ENCODE results near the gene PPFIA2. TPM values are rescaled to one million over a fixed set of nuclear protein-coding genes. Genes with fewer than 3 reads are reported as not detected.

PPFIA2 gene
- polyA plus RNA-seq, 1 donor from 2014 or later: 65.3 TPM

- H3K27me3 ChIP-seq (ENCODE audit: insufficient read depth, low read depth, low read length): no peaks in the 10 kb centered on the region
- no peak overlapping the region for H3K4me3 ChIP-seq (ENCODE audit: low read length)
- H3K9me3 ChIP-seq (ENCODE audit: low read length): no peaks in the 10 kb centered on the region
- H3K79me2 ChIP-seq (replicated peaks; ENCODE audit: insufficient read depth, low read length): no peaks in the 10 kb centered on the region
- H3K27ac ChIP-seq (ENCODE audit: low read length): no peak overlapping the region
- H3K9ac ChIP-seq (ENCODE audit: low read length): no peak overlapping the region
- no peak overlapping the region for H2AFZ ChIP-seq (ENCODE audit: low read depth, low read length)
- TF ChIP-seq SMC3 (conservative IDR thresholded peaks at IDR 0.05; ENCODE audit: poor library complexity): no peak
- TF ChIP-seq RAD21 (conservative IDR thresholded peaks at IDR 0.05): no peak
- TF ChIP-seq TAF1 (IDR thresholded peaks at IDR 0.05; ENCODE audit: low read depth): no peak
- no peak for TF ChIP-seq EZH2 (IDR thresholded peaks at IDR 0.05; ENCODE audit: borderline replicate concordance, insufficient read depth, low read length, poor library complexity, severe bottlenecking)
- no peak for TF ChIP-seq REST (IDR thresholded peaks at IDR 0.05; ENCODE audit: borderline replicate concordance)
- no peak for TF ChIP-seq POLR2AphosphoS5 (IDR thresholded peaks at IDR 0.05)
- TF ChIP-seq EP300 (conservative IDR thresholded peaks at IDR 0.05; ENCODE audit: poor library complexity, severe bottlenecking): no peak
- TF ChIP-seq, protein P1, sequence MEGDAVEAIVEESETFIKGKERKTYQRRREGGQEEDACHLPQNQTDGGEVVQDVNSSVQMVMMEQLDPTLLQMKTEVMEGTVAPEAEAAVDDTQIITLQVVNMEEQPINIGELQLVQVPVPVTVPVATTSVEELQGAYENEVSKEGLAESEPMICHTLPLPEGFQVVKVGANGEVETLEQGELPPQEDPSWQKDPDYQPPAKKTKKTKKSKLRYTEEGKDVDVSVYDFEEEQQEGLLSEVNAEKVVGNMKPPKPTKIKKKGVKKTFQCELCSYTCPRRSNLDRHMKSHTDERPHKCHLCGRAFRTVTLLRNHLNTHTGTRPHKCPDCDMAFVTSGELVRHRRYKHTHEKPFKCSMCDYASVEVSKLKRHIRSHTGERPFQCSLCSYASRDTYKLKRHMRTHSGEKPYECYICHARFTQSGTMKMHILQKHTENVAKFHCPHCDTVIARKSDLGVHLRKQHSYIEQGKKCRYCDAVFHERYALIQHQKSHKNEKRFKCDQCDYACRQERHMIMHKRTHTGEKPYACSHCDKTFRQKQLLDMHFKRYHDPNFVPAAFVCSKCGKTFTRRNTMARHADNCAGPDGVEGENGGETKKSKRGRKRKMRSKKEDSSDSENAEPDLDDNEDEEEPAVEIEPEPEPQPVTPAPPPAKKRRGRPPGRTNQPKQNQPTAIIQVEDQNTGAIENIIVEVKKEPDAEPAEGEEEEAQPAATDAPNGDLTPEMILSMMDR (IDR thresholded peaks at IDR 0.05; ENCODE audit: poor library complexity, severe bottlenecking): no peak
- TF ChIP-seq MXI1 (conservative IDR thresholded peaks at IDR 0.05; ENCODE audit: poor library complexity, severe bottlenecking): no peak
- H4K20me1 ChIP-seq (ENCODE audit: insufficient read depth): no peaks in the 10 kb centered on the region
- H3F3A ChIP-seq (ENCODE audit: insufficient read depth, low read length, poor library complexity, severe bottlenecking): no peaks in the 10 kb centered on the region
- no peaks in the 10 kb centered on the region for H3K9me2 ChIP-seq (ENCODE audit: insufficient read depth, low read length)
- H3K36me3 ChIP-seq (ENCODE audit: insufficient read depth, low read length): no peaks in the 10 kb centered on the region
- H3K4me2 ChIP-seq (ENCODE audit: low read length): no peak overlapping the region
Observed at GRCh38 chr12:81416571-81416970, 342.6 kb downstream of the PPFIA2 start.

- Histone ChIP-seq H3K4me3 (ENCODE audit: low read length) (no peak overlapping the region), H3K9ac (ENCODE audit: low read length) (no peak overlapping the region), H3K27me3 (ENCODE audit: insufficient read depth, low read depth, low read length) (no peaks in the 10 kb centered on the region), H3K27ac (ENCODE audit: low read length) (no peak overlapping the region), H3K79me2 (replicated peaks; ENCODE audit: insufficient read depth, low read length) (no peaks in the 10 kb centered on the region), H3K9me2 (ENCODE audit: insufficient read depth, low read length) (no peaks in the 10 kb centered on the region), H2AFZ (ENCODE audit: low read depth, low read length) (no peak overlapping the region), H3K9me3 (ENCODE audit: low read length) (no peaks in the 10 kb centered on the region), H3K4me2 (ENCODE audit: low read length) (no peak overlapping the region), H3K36me3 (ENCODE audit: insufficient read depth, low read length) (no peaks in the 10 kb centered on the region), H4K20me1 (ENCODE audit: insufficient read depth) (no peaks in the 10 kb centered on the region), H3F3A (ENCODE audit: insufficient read depth, low read length, poor library complexity, severe bottlenecking) (no peaks in the 10 kb centered on the region)
- no peak for TF ChIP-seq RAD21 (conservative IDR thresholded peaks at IDR 0.05)
- no peak for TF ChIP-seq REST (IDR thresholded peaks at IDR 0.05; ENCODE audit: borderline replicate concordance)
- TF ChIP-seq MXI1 (conservative IDR thresholded peaks at IDR 0.05; ENCODE audit: poor library complexity, severe bottlenecking): no peak
- TF ChIP-seq EP300 (conservative IDR thresholded peaks at IDR 0.05; ENCODE audit: poor library complexity, severe bottlenecking): no peak
- TF ChIP-seq TAF1 (IDR thresholded peaks at IDR 0.05; ENCODE audit: low read depth): no peak
- no peak for TF ChIP-seq POLR2AphosphoS5 (IDR thresholded peaks at IDR 0.05)
- TF ChIP-seq, protein P1 (IDR thresholded peaks at IDR 0.05; ENCODE audit: poor library complexity, severe bottlenecking): no peak
- no peak for TF ChIP-seq SMC3 (conservative IDR thresholded peaks at IDR 0.05; ENCODE audit: poor library complexity)
Observed at GRCh38 chr12:81414441-81414840, 344.7 kb downstream of the PPFIA2 start.

Data from neural cell (in vitro differentiated cells).